ENCODE data around the gene AAR2. TPM values are rescaled to one million over a fixed set of nuclear protein-coding genes. Genes with fewer than 3 reads are reported as not detected.

Gene AAR2
- total RNA-seq, 1 experiment from 2014 or later: 36.9 TPM

DNA sequence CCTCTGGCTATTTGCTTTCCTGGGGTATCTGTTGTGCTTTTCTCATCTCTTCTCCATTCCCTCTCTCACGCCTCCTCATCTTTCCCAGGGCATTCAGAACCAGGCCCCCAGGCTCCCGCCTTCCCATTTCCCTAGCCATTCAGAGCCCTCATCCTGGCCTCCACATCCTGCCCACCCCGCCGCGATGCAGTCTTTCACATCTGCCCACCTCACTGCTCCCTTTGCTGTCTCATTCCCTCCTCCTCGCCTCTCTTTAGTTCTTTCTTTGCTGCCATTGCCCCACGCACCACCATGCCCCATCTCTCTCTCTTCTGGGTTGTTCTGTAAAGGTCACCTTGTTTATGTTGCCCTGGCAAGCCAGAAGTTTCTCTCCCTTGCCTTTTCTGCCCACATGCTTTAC is 10.6 kb upstream of the AAR2 start:
- Histone ChIP-seq H2BK12ac (ENCODE audit: insufficient read length, low read depth, low read length) (no peak overlapping the region), H3K23me2 (ENCODE audit: insufficient read length, low read depth, low read length, poor library complexity, severe bottlenecking) (no peaks in the 10 kb centered on the region), H3K9ac (ENCODE audit: extremely low read depth, insufficient read length, low read length) (no peak overlapping the region), H3K27ac (ENCODE audit: insufficient read length, low read depth, low read length) (no peak overlapping the region), H3K23ac (ENCODE audit: insufficient read length, low read depth, low read length) (no peak overlapping the region), H2BK5ac (ENCODE audit: insufficient read length, low read length) (no peak overlapping the region), H4K91ac (ENCODE audit: insufficient read length, low read depth, low read length) (no peak overlapping the region), H2BK20ac (ENCODE audit: low read depth, low read length, poor library complexity, severe bottlenecking) (no peak overlapping the region), H3K79me1 (ENCODE audit: insufficient read depth, low read depth, low read length, poor library complexity, severe bottlenecking) (no peaks in the 10 kb centered on the region), H3K4me1 (ENCODE audit: insufficient read depth, low read length) (no peaks in the 10 kb centered on the region), H3K14ac (ENCODE audit: insufficient read depth, low read length) (no peak overlapping the region), H2AFZ (ENCODE audit: low read length) (no peak overlapping the region), H4K8ac (replicated peaks; ENCODE audit: insufficient read length, low read depth, low read length) (no peak overlapping the region), H2AK5ac (ENCODE audit: insufficient read length, low read length) (no peak overlapping the region), H3K4ac (ENCODE audit: low read depth, low read length) (no peak overlapping the region), H3K27me3 (ENCODE audit: insufficient read depth, low read length) (no peaks in the 10 kb centered on the region), H2BK15ac (ENCODE audit: low read depth, low read length) (no peak overlapping the region), H3T11ph (ENCODE audit: low read length) (no peak overlapping the region), H4K5ac (ENCODE audit: insufficient read length, low read depth, low read length) (no peak overlapping the region), H3K18ac (ENCODE audit: insufficient read length, low read depth, low read length) (no peak overlapping the region), H3K4me2 (ENCODE audit: insufficient read depth, insufficient read length, low read length) (no peak overlapping the region), H4K20me1 (ENCODE audit: control insufficient read depth, insufficient read depth, insufficient read length) (no peaks in the 10 kb centered on the region), H3K79me2 (ENCODE audit: insufficient read depth, low read length) (no peaks in the 10 kb centered on the region), H3K9me3 (ENCODE audit: control insufficient read depth, low read depth, low read length) (no peaks in the 10 kb centered on the region), H2BK120ac (ENCODE audit: low read depth, low read length, poor library complexity, severe bottlenecking) (no peak overlapping the region), H3K56ac (ENCODE audit: insufficient read length, low read depth, low read length) (no peak overlapping the region)
- Mint-ChIP-seq H3K9me3 (no peaks in the 10 kb centered on the region), H3K4me1 (no peaks in the 10 kb centered on the region), H3K27ac (no peak overlapping the region), H3K27me3 (ENCODE audit: low read depth) (no peaks in the 10 kb centered on the region), H3K36me3 (ENCODE audit: insufficient read depth in 1 of 3, low read depth in 3 of 3) (peaks cover 0 to 3% (median 0%) of the 10 kb centered on the region in 3 experiments; a peak in 2 of 7 replicates), H3K4me3 (no peak overlapping the region)
- WGBS (ENCODE audit: extremely low coverage, insufficient read length, low lambda C conversion rate): no CpG with 5 or more reads among the region's 7 CpGs
- DNase-seq: no peak
- TF ChIP-seq, protein P1, sequence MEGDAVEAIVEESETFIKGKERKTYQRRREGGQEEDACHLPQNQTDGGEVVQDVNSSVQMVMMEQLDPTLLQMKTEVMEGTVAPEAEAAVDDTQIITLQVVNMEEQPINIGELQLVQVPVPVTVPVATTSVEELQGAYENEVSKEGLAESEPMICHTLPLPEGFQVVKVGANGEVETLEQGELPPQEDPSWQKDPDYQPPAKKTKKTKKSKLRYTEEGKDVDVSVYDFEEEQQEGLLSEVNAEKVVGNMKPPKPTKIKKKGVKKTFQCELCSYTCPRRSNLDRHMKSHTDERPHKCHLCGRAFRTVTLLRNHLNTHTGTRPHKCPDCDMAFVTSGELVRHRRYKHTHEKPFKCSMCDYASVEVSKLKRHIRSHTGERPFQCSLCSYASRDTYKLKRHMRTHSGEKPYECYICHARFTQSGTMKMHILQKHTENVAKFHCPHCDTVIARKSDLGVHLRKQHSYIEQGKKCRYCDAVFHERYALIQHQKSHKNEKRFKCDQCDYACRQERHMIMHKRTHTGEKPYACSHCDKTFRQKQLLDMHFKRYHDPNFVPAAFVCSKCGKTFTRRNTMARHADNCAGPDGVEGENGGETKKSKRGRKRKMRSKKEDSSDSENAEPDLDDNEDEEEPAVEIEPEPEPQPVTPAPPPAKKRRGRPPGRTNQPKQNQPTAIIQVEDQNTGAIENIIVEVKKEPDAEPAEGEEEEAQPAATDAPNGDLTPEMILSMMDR (conservative IDR thresholded peaks at IDR 0.05): no peak

Measured in H9 (cell line).